ENCODE data around the gene USPL1. TPM values are rescaled to one million over a fixed set of nuclear protein-coding genes. Genes with fewer than 3 reads are reported as not detected.

The USPL1 gene
- total RNA-seq, 3 donors from 2014 or later = 12.9 to 13.7 (median 13.3) TPM

Other genes starting within 250 kb of the USPL1 start
- not detected for gene UBE2L5, start 195.4 kb upstream of the USPL1 start, total RNA-seq
- gene HMGB1, start 152.0 kb upstream of the USPL1 start, total RNA-seq = 100 to 1,000 TPM; 372 to 448 (median 435) TPM
- 1 to 10 TPM; 5.7 to 8.4 (median 7.1) TPM for gene ALOX5AP, start 117.6 kb downstream of the USPL1 start, total RNA-seq